ENCODE results near the gene MEF2D.

Gene MEF2D

DNA sequence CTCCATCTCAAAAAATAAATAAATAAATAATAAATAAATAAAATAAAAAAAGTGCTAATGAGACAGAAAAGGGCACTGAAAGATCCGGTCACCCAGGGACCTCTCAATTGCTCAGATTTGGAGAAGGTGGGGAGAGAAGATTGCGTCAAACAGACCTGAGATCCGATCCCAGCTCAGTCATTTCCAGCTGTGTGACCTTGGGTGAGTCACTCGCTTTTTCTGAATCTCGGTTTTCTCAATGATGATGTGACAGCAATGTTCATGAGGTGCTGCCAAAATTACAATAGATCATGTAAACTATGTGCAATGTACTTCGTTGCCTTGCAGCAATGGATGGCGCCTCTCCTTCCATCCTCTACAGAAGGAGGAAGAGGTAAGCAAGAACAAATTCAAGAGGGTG, 11.1 kb upstream of the MEF2D start:
- no peak for TF ChIP-seq RAD21 (IDR thresholded peaks at IDR 0.05; ENCODE audit: low read depth)
- TF ChIP-seq EP300 (IDR thresholded peaks at IDR 0.05; ENCODE audit: borderline replicate concordance): no peak
- TF ChIP-seq CREB1 (IDR thresholded peaks at IDR 0.05; ENCODE audit: low read depth): no peak
- TF ChIP-seq, protein P1, sequence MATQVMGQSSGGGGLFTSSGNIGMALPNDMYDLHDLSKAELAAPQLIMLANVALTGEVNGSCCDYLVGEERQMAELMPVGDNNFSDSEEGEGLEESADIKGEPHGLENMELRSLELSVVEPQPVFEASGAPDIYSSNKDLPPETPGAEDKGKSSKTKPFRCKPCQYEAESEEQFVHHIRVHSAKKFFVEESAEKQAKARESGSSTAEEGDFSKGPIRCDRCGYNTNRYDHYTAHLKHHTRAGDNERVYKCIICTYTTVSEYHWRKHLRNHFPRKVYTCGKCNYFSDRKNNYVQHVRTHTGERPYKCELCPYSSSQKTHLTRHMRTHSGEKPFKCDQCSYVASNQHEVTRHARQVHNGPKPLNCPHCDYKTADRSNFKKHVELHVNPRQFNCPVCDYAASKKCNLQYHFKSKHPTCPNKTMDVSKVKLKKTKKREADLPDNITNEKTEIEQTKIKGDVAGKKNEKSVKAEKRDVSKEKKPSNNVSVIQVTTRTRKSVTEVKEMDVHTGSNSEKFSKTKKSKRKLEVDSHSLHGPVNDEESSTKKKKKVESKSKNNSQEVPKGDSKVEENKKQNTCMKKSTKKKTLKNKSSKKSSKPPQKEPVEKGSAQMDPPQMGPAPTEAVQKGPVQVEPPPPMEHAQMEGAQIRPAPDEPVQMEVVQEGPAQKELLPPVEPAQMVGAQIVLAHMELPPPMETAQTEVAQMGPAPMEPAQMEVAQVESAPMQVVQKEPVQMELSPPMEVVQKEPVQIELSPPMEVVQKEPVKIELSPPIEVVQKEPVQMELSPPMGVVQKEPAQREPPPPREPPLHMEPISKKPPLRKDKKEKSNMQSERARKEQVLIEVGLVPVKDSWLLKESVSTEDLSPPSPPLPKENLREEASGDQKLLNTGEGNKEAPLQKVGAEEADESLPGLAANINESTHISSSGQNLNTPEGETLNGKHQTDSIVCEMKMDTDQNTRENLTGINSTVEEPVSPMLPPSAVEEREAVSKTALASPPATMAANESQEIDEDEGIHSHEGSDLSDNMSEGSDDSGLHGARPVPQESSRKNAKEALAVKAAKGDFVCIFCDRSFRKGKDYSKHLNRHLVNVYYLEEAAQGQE (IDR thresholded peaks at IDR 0.05; ENCODE audit: low read depth): no peak
- no peak for TF ChIP-seq TEAD4 (IDR thresholded peaks at IDR 0.05)
- no peak for TF ChIP-seq CEBPB (IDR thresholded peaks at IDR 0.05)
- no peak for TF ChIP-seq TCF12 (IDR thresholded peaks at IDR 0.05; ENCODE audit: low read depth)

GRCh38 chr1:156510709-156511108, 10.1 kb upstream of the MEF2D start:
- TF ChIP-seq TCF12 (IDR thresholded peaks at IDR 0.05; ENCODE audit: low read depth) (no peak), CEBPB (IDR thresholded peaks at IDR 0.05) (no peak), EP300 (IDR thresholded peaks at IDR 0.05; ENCODE audit: borderline replicate concordance) (no peak), YY1 (IDR thresholded peaks at IDR 0.05; ENCODE audit: low read depth) (no peak), TEAD4 (IDR thresholded peaks at IDR 0.05) (no peak), EGR1 (IDR thresholded peaks at IDR 0.05) (no peak)
- TF ChIP-seq, protein P1 (IDR thresholded peaks at IDR 0.05; ENCODE audit: low read depth): no peak
- TF ChIP-seq, protein P2, sequence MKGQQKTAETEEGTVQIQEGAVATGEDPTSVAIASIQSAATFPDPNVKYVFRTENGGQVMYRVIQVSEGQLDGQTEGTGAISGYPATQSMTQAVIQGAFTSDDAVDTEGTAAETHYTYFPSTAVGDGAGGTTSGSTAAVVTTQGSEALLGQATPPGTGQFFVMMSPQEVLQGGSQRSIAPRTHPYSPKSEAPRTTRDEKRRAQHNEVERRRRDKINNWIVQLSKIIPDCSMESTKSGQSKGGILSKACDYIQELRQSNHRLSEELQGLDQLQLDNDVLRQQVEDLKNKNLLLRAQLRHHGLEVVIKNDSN (IDR thresholded peaks at IDR 0.05): no peak

DNA sequence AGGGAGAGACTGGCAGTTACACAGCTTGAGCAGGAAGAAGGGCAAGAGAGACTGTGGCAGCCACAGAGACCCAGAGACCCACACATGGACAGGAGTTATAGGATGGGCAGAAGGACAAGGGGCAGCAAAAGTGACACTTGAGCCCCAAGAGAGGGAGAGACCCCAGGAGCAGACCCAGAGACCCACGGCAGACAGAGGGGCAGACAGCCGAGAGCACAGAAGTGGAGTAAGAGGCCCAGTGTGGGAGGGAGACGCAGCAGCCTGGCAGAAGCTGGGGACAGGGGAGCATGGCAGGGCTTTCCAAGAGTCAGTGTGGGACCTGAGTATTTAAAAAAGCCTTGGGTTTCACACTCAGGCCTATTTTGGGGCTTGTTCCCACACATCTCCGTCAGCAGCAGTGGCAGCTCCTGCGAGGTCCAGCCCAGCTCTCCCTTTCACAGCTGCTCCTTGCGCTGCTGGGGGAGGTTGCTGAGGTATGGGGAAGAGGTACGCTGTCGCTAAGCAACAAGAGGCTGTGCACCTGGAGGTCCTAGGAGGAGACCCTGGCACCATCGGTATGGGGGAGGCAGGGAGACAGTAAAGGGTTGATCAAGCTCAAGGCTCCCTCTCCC, 9.0 kb upstream of the MEF2D start:
- TF ChIP-seq EGR1 (IDR thresholded peaks at IDR 0.05) (no peak), EP300 (IDR thresholded peaks at IDR 0.05; ENCODE audit: borderline replicate concordance) (no peak), TCF12 (IDR thresholded peaks at IDR 0.05; ENCODE audit: low read depth) (no peak), MAX (IDR thresholded peaks at IDR 0.05) (no peak), FOXM1 (IDR thresholded peaks at IDR 0.05; ENCODE audit: borderline replicate concordance, low read depth) (no peak), RAD21 (IDR thresholded peaks at IDR 0.05; ENCODE audit: low read depth) (no peak), TAF1 (IDR thresholded peaks at IDR 0.05; ENCODE audit: low read depth) (no peak), CREB1 (IDR thresholded peaks at IDR 0.05; ENCODE audit: low read depth) (no peak), NFIC (IDR thresholded peaks at IDR 0.05) (no peak), ZBTB7A (IDR thresholded peaks at IDR 0.05; ENCODE audit: low read depth) (no peak), TEAD4 (IDR thresholded peaks at IDR 0.05) (no peak), YY1 (IDR thresholded peaks at IDR 0.05; ENCODE audit: low read depth) (no peak), CEBPB (IDR thresholded peaks at IDR 0.05) (no peak)
- TF ChIP-seq, protein P2 (IDR thresholded peaks at IDR 0.05): no peak
- TF ChIP-seq, protein P1 (IDR thresholded peaks at IDR 0.05; ENCODE audit: low read depth): no peak

- TF ChIP-seq TEAD4 (IDR thresholded peaks at IDR 0.05): no peak
- no peak for TF ChIP-seq TCF12 (IDR thresholded peaks at IDR 0.05; ENCODE audit: low read depth)
- no peak for TF ChIP-seq EGR1 (IDR thresholded peaks at IDR 0.05)
- TF ChIP-seq ZBTB7A (IDR thresholded peaks at IDR 0.05; ENCODE audit: low read depth): no peak
- TF ChIP-seq RAD21 (IDR thresholded peaks at IDR 0.05; ENCODE audit: low read depth): no peak
- TF ChIP-seq EP300 (IDR thresholded peaks at IDR 0.05; ENCODE audit: borderline replicate concordance): no peak
- TF ChIP-seq, protein P1 (IDR thresholded peaks at IDR 0.05; ENCODE audit: low read depth): no peak
- TF ChIP-seq FOXM1 (IDR thresholded peaks at IDR 0.05; ENCODE audit: borderline replicate concordance, low read depth): no peak
- TF ChIP-seq CREB1 (IDR thresholded peaks at IDR 0.05; ENCODE audit: low read depth): no peak
- TF ChIP-seq NFIC (IDR thresholded peaks at IDR 0.05): no peak
- TF ChIP-seq CEBPB (IDR thresholded peaks at IDR 0.05): no peak
- no peak for TF ChIP-seq TAF1 (IDR thresholded peaks at IDR 0.05; ENCODE audit: low read depth)
- TF ChIP-seq MAX (IDR thresholded peaks at IDR 0.05): no peak
Measured at GRCh38 chr1:156508955-156509234, 8.3 kb upstream of the MEF2D start.
